Measurements from ENCODE around the gene SIRPA.

- TF ChIP-seq EZH2 (IDR thresholded peaks at IDR 0.05; ENCODE audit: insufficient read depth, low read length) (no peak), CTCF (IDR thresholded peaks at IDR 0.05; ENCODE audit: insufficient read depth, low read depth, low read length) (no peak)
Measured at GRCh38 chr20:1896484-1897258, 1.5 kb downstream of the SIRPA start.
